22Rv1 (cell line): ENCODE measurements around the gene CLEC12A.

ENCODE experiments used
- ZFX ChIP-seq: fragments of 450-650 bp; IDR thresholded peaks from 2 replicates; pipeline ENCODE4 v1.6.1; 2017; ENCODE audit warnings: antibody characterized with exemption, borderline replicate concordance
- TF ChIP-seq, protein P1 (sequence below): fragments of 450-650 bp; IDR thresholded peaks from 2 replicates; pipeline ENCODE4 v1.5.1; 2017; ENCODE audit warnings: mild to moderate bottlenecking

DNA sequence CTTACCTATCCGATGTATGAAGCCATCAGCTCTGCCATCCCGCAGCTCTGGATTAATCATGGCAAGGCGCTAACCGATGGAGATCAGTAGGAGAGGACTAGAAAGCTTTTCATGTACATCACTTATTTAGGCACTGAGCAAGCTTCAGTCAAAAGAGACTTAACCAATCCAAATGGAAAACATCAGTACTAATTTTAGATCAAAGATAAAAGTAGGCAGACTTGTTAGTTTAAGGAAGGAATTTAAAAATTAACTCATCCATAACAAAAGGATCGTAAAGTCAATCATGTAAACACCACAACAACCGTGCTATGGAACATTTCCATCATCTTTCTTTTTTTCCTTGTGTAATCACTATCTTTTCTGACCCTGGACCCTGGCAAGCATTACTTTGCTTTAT lies 38.9 kb upstream of the CLEC12A start, which contains the start of gene CLEC2A:
- TF ChIP-seq, protein P1, sequence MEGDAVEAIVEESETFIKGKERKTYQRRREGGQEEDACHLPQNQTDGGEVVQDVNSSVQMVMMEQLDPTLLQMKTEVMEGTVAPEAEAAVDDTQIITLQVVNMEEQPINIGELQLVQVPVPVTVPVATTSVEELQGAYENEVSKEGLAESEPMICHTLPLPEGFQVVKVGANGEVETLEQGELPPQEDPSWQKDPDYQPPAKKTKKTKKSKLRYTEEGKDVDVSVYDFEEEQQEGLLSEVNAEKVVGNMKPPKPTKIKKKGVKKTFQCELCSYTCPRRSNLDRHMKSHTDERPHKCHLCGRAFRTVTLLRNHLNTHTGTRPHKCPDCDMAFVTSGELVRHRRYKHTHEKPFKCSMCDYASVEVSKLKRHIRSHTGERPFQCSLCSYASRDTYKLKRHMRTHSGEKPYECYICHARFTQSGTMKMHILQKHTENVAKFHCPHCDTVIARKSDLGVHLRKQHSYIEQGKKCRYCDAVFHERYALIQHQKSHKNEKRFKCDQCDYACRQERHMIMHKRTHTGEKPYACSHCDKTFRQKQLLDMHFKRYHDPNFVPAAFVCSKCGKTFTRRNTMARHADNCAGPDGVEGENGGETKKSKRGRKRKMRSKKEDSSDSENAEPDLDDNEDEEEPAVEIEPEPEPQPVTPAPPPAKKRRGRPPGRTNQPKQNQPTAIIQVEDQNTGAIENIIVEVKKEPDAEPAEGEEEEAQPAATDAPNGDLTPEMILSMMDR, result no peak
- no peak for TF ChIP-seq ZFX
